MM.1S (cell line): ENCODE results near the gene AK9.

Source experiments
- DNase-seq: peaks from one replicate; pipeline ENCODE4 v3.0.0-alpha.2; 2015
- H2AFZ ChIP-seq: fragments of 300-600 bp; sonication (generic); 2 replicates; pipeline ENCODE4 v1.6.0; 2016; ENCODE audit warnings: antibody characterized with exemption, low read length
- H3F3A ChIP-seq: fragments of 300-600 bp; sonication (generic); 2 replicates; pipeline ENCODE4 v1.6.1; 2016; ENCODE audit warnings: mild to moderate bottlenecking, antibody characterized with exemption, low read length, moderate library complexity, mixed read lengths; ENCODE audit not compliant: insufficient read depth
- H3K27ac ChIP-seq: fragments of 300-600 bp; sonication (generic); 2 replicates; pipeline ENCODE4 v1.5.1; 2016; ENCODE audit warnings: mild to moderate bottlenecking, low read length
- H3K27me3 ChIP-seq: fragments of 300-600 bp; sonication (generic); replicated peaks from 2 replicates; pipeline ENCODE4 v1.6.0; 2016; ENCODE audit warnings: low read length; ENCODE audit not compliant: insufficient read depth
- H3K36me3 ChIP-seq: fragments of 300-600 bp; sonication (generic); replicated peaks from 2 replicates; pipeline ENCODE4 v1.6.1; 2016; ENCODE audit warnings: mild to moderate bottlenecking, low read length, mixed read lengths; ENCODE audit not compliant: insufficient read depth
- H3K4me1 ChIP-seq: fragments of 300-600 bp; sonication (generic); 2 replicates; pipeline ENCODE4 v1.6.1; 2016; ENCODE audit warnings: low read length, mixed read lengths
- H3K4me2 ChIP-seq: fragments of 300-600 bp; sonication (generic); 2 replicates; pipeline ENCODE4 v1.6.0; 2016; ENCODE audit warnings: low read depth, low read length
- H3K4me3 ChIP-seq: fragments of 300-600 bp; sonication (generic); 2 replicates; pipeline ENCODE4 v1.5.1; 2016; ENCODE audit warnings: low read length, mixed read lengths
- H3K79me2 ChIP-seq: fragments of 300-600 bp; sonication (generic); 2 replicates; pipeline ENCODE4 v1.6.1; 2016; ENCODE audit warnings: mixed run types, low read length, mixed read lengths
- H3K9ac ChIP-seq: fragments of 300-600 bp; sonication (generic); 2 replicates; pipeline ENCODE4 v1.6.1; 2016; ENCODE audit warnings: low read length, mixed read lengths
- H3K9me2 ChIP-seq: fragments of 300-600 bp; sonication (generic); replicated peaks from 2 replicates; pipeline ENCODE4 v1.6.1; 2016; ENCODE audit warnings: mild to moderate bottlenecking, low read length, mixed read lengths; ENCODE audit not compliant: insufficient read depth
- H3K9me3 ChIP-seq: fragments of 300-600 bp; sonication (generic); replicated peaks from 2 replicates; pipeline ENCODE4 v1.6.1; 2016; ENCODE audit warnings: mild to moderate bottlenecking, low read length, mixed read lengths; ENCODE audit not compliant: insufficient read depth
- H4K20me1 ChIP-seq: fragments of 300-600 bp; sonication (generic); 2 replicates; pipeline ENCODE4 v1.6.1; 2016; ENCODE audit warnings: mild to moderate bottlenecking, low read length, moderate library complexity, mixed read lengths; ENCODE audit not compliant: insufficient read depth
- EZH2 ChIP-seq: fragments of 300-600 bp; sonication (generic); optimal IDR thresholded peaks from 2 replicates; pipeline ENCODE3; 2017; ENCODE audit warnings: low read depth, mild to moderate bottlenecking, antibody characterized with exemption, low read length, mixed read lengths
- EZH2phosphoT487 ChIP-seq: fragments of 300-600 bp; sonication (generic); IDR thresholded peaks from 2 replicates; pipeline ENCODE4 v1.6.1; 2018; ENCODE audit warnings: antibody characterized with exemption, low read length
- TF ChIP-seq, protein P1 (sequence below): fragments of 300-600 bp; sonication (generic); IDR thresholded peaks from 2 replicates; pipeline ENCODE4 v1.5.1; 2016; ENCODE audit warnings: antibody characterized with exemption, low read length, mixed read lengths

Gene AK9

DNA sequence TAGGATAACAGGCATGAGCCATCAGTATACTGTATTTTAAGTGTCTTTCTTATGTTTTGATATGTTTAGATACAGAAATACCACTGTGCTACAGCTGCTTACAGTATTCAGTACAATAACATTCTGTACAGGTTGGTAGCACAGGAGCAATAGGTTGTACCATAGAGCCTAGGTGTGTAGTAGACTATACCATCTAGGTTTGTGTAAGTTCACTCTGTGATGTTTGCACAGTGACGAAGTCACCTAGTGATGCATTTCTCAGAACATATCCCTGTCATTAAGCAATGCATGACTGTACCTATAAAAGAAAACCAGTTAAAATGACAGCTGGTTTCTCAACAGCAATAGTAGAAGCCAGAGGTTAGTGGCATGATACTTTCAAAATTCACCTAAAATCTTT lies 204.9 kb downstream of the AK9 start:
- Histone ChIP-seq H3K36me3 (peaks cover 3% of the 10 kb centered on the region; the same call in 1 of the 2 replicates), H3K27ac (no peak overlapping the region), H3F3A (peaks cover 4% of the 10 kb centered on the region; the same call in 1 of the 2 replicates), H3K4me2 (no peak overlapping the region), H3K9me2 (no peaks in the 10 kb centered on the region), H2AFZ (no peak overlapping the region), H3K79me2 (peaks cover 18% of the 10 kb centered on the region), H3K4me1 (peaks cover 13% of the 10 kb centered on the region), H4K20me1 (no peaks in the 10 kb centered on the region), H3K4me3 (no peak overlapping the region), H3K9ac (no peak overlapping the region), H3K27me3 (no peaks in the 10 kb centered on the region), H3K9me3 (no peaks in the 10 kb centered on the region)
- TF ChIP-seq EZH2phosphoT487 (no peak), EZH2 (no peak)
- TF ChIP-seq, protein P1, sequence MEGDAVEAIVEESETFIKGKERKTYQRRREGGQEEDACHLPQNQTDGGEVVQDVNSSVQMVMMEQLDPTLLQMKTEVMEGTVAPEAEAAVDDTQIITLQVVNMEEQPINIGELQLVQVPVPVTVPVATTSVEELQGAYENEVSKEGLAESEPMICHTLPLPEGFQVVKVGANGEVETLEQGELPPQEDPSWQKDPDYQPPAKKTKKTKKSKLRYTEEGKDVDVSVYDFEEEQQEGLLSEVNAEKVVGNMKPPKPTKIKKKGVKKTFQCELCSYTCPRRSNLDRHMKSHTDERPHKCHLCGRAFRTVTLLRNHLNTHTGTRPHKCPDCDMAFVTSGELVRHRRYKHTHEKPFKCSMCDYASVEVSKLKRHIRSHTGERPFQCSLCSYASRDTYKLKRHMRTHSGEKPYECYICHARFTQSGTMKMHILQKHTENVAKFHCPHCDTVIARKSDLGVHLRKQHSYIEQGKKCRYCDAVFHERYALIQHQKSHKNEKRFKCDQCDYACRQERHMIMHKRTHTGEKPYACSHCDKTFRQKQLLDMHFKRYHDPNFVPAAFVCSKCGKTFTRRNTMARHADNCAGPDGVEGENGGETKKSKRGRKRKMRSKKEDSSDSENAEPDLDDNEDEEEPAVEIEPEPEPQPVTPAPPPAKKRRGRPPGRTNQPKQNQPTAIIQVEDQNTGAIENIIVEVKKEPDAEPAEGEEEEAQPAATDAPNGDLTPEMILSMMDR, result no peak
- no peak for DNase-seq

GRCh38 chr6:109485266-109485935 lies 205.6 kb downstream of the AK9 start:
- Histone ChIP-seq H3K27me3 (no peaks in the 10 kb centered on the region), H3K9ac (no peak overlapping the region), H3K4me2 (no peak overlapping the region), H4K20me1 (no peaks in the 10 kb centered on the region), H3K9me2 (no peaks in the 10 kb centered on the region), H2AFZ (no peak overlapping the region), H3F3A (no peaks in the 10 kb centered on the region; the same call in 1 of the 2 replicates), H3K4me3 (no peak overlapping the region), H3K4me1 (peaks cover 14% of the 10 kb centered on the region), H3K27ac (no peak overlapping the region), H3K9me3 (no peaks in the 10 kb centered on the region), H3K79me2 (peaks cover 25% of the 10 kb centered on the region), H3K36me3 (peaks cover 10% of the 10 kb centered on the region; the same call in 1 of the 2 replicates)
- no peak for DNase-seq
- TF ChIP-seq EZH2 (no peak), EZH2phosphoT487 (no peak)
- TF ChIP-seq, protein P1, result no peak

- H2AFZ ChIP-seq, result peak overlapping the region; percentile 76; the same call in 1 of the 2 replicates
- no peaks in the 10 kb centered on the region for H3K9me3 ChIP-seq
- TF ChIP-seq EZH2, result no peak
- H3K9ac ChIP-seq, result no peak overlapping the region
- peak overlapping the region; percentile 63; the same call in 1 of the 2 replicates for H3K4me2 ChIP-seq
- H4K20me1 ChIP-seq, result no peaks in the 10 kb centered on the region
- no peak overlapping the region for H3K27ac ChIP-seq
- peak overlapping the region; percentile 53; the same call in 1 of the 2 replicates for H3K4me3 ChIP-seq
- H3K4me1 ChIP-seq, result peaks cover 20% of the 10 kb centered on the region
- peaks cover 36% of the 10 kb centered on the region for H3K79me2 ChIP-seq
- H3K27me3 ChIP-seq, result no peaks in the 10 kb centered on the region
- H3F3A ChIP-seq, result no peaks in the 10 kb centered on the region; the same call in 1 of the 2 replicates
- no peak for DNase-seq
- H3K36me3 ChIP-seq, result peaks cover 12% of the 10 kb centered on the region; the same call in 1 of the 2 replicates
- no peaks in the 10 kb centered on the region for H3K9me2 ChIP-seq
Observed at GRCh38 chr6:109484122-109484521, 206.9 kb downstream of the AK9 start.

- Histone ChIP-seq H3K9me2 (no peaks in the 10 kb centered on the region), H3K4me1 (peaks cover 24% of the 10 kb centered on the region), H3K79me2 (peaks cover 40% of the 10 kb centered on the region), H3K36me3 (peaks cover 12% of the 10 kb centered on the region; the same call in 1 of the 2 replicates), H3K27ac (no peak overlapping the region), H2AFZ (peak overlapping the region; percentile 76), H3K9me3 (no peaks in the 10 kb centered on the region), H4K20me1 (no peaks in the 10 kb centered on the region), H3K4me2 (peak overlapping the region; percentile 63; the same call in 1 of the 2 replicates), H3F3A (no peaks in the 10 kb centered on the region; the same call in 1 of the 2 replicates), H3K9ac (no peak overlapping the region), H3K4me3 (peak overlapping the region; percentile 53), H3K27me3 (no peaks in the 10 kb centered on the region)
- DNase-seq, result no peak
- TF ChIP-seq EZH2phosphoT487, result no peak
- TF ChIP-seq, protein P1, result no peak
- no peak for TF ChIP-seq EZH2
Observed at GRCh38 chr6:109483735-109484057, 207.3 kb downstream of the AK9 start.
